Erythroblast (primary cell): ENCODE measurements around the gene ZNF836.

Source experiments
- DNase-seq, 2 experiments: peaks; one replicate each; lab custom pipeline; 2025; lab: John Stamatoyannopoulos, UW
- GATA1 ChIP-seq: IDR thresholded peaks from 2 replicates; pipeline ENCODE4 v1.6.1; 2011; ENCODE audit warnings: low read depth, mild to moderate bottlenecking, control low read depth, low read length, moderate library complexity
- POLR2A ChIP-seq: IDR thresholded peaks from 2 replicates; pipeline ENCODE4 v1.6.1; 2011; ENCODE audit warnings: mild to moderate bottlenecking, low read length

ZNF836 gene

GRCh38 chr19:52197964-52198363 lies 26.5 kb upstream of the ZNF836 start:
- DNase-seq: no peak
- TF ChIP-seq GATA1 (no peak), POLR2A (no peak)

- no peak for DNase-seq
- TF ChIP-seq POLR2A: no peak
- no peak for TF ChIP-seq GATA1
Observed at GRCh38 chr19:52196256-52196967, 25.0 kb upstream of the ZNF836 start.

GRCh38 chr19:52191951-52192350 lies 20.5 kb upstream of the ZNF836 start:
- peak in 1 of 2 experiments; percentile 14 for DNase-seq
- TF ChIP-seq GATA1: no peak
- no peak for TF ChIP-seq POLR2A

- no peak for TF ChIP-seq POLR2A
- no peak for TF ChIP-seq GATA1
- no peak for DNase-seq
Observed at GRCh38 chr19:52191389-52191788, 20.0 kb upstream of the ZNF836 start.

GRCh38 chr19:52190487-52191293 lies 19.3 kb upstream of the ZNF836 start:
- no peak for DNase-seq
- TF ChIP-seq GATA1 (no peak), POLR2A (no peak)

GRCh38 chr19:52189735-52190486 lies 18.5 kb upstream of the ZNF836 start, which contains the start of gene PPP2R1A:
PPP2R1A (plus strand) TSS chr19:52190052; CDS start chr19:52190097, 45 bp downstream.
- TF ChIP-seq POLR2A (peak; percentile 86), GATA1 (no peak)
- DNase-seq: peak; percentile 100

GRCh38 chr19:52188822-52189734 lies 17.7 kb upstream of the ZNF836 start:
- TF ChIP-seq POLR2A (no peak), GATA1 (no peak)
- no peak for DNase-seq

GRCh38 chr19:52187407-52187806 lies 16.0 kb upstream of the ZNF836 start:
- DNase-seq: no peak
- TF ChIP-seq POLR2A: no peak
- no peak for TF ChIP-seq GATA1

- TF ChIP-seq POLR2A (no peak), GATA1 (no peak)
- DNase-seq: no peak
Observed at GRCh38 chr19:52176574-52176973, 5.2 kb upstream of the ZNF836 start.

GRCh38 chr19:52172347-52172746 lies 926 bp upstream of the ZNF836 start:
- no peak for DNase-seq

GRCh38 chr19:52170863-52171320 lies 529 bp downstream of the ZNF836 start:
- DNase-seq: no peak
- no peak for TF ChIP-seq GATA1
- no peak for TF ChIP-seq POLR2A

More at GRCh38 chr19:52172347-52172746, 926 bp upstream of the ZNF836 start:
- no peak for TF ChIP-seq GATA1
- no peak for TF ChIP-seq POLR2A

- no peak for TF ChIP-seq GATA1
- TF ChIP-seq POLR2A: no peak
- no peak for DNase-seq
Observed at GRCh38 chr19:52170304-52170703, 1.1 kb downstream of the ZNF836 start.
